ENCODE results near the gene TNFSF13. TPM values are rescaled to one million over a fixed set of nuclear protein-coding genes. Genes with fewer than 3 reads are reported as not detected.

TNFSF13 gene
- total and polyA plus RNA-seq, 2 experiments from 2014 or later = 3.9 to 7.4 TPM

- peaks cover 12% of the 10 kb centered on the region for H3K36me3 ChIP-seq
- H3K4me3 ChIP-seq = no peak overlapping the region
- H3K27me3 ChIP-seq = no peaks in the 10 kb centered on the region
- H3K27ac ChIP-seq = peak overlapping the region; percentile 82
- no peaks in the 10 kb centered on the region for H3K9me3 ChIP-seq (ENCODE audit: low read depth)
- no peak for DNase-seq (ENCODE audit: low read depth in 1 of 2, low spot score in 1 of 2)
- TF ChIP-seq CTCF (IDR thresholded peaks at IDR 0.05; ENCODE audit: low read depth, low read length) = no peak
- peaks cover 20% of the 10 kb centered on the region for H3K4me1 ChIP-seq (ENCODE audit: low read depth)
Observed at GRCh38 chr17:7559320-7560171, 996 bp downstream of the TNFSF13 start.

- H3K36me3 ChIP-seq = peaks cover 20% of the 10 kb centered on the region
- peak overlapping the region; percentile 82 for H3K27ac ChIP-seq
- peaks cover 20% of the 10 kb centered on the region for H3K4me1 ChIP-seq (ENCODE audit: low read depth)
- peak overlapping the region; percentile 61 for H3K4me3 ChIP-seq
- peak; percentile 76 for TF ChIP-seq CTCF (IDR thresholded peaks at IDR 0.05; ENCODE audit: low read depth, low read length)
- H3K27me3 ChIP-seq = no peaks in the 10 kb centered on the region
- H3K9me3 ChIP-seq (ENCODE audit: low read depth) = no peaks in the 10 kb centered on the region
- DNase-seq (ENCODE audit: low read depth in 1 of 2, low spot score in 1 of 2) = peak; percentile 68 to 85
Observed at GRCh38 chr17:7560172-7561027, 1.9 kb downstream of the TNFSF13 start.

- no peaks in the 10 kb centered on the region for H3K27me3 ChIP-seq
- peak; percentile 69 for TF ChIP-seq CTCF (IDR thresholded peaks at IDR 0.05; ENCODE audit: low read depth, low read length)
- H3K9me3 ChIP-seq (ENCODE audit: low read depth) = no peaks in the 10 kb centered on the region
- peak; percentile 89 to 94 for DNase-seq (ENCODE audit: low read depth in 1 of 2, low spot score in 1 of 2)
- H3K36me3 ChIP-seq = peaks cover 20% of the 10 kb centered on the region
- H3K4me1 ChIP-seq (ENCODE audit: low read depth) = peaks cover 20% of the 10 kb centered on the region
- H3K4me3 ChIP-seq = peak overlapping the region; percentile 61
- H3K27ac ChIP-seq = peak overlapping the region; percentile 82
Observed at GRCh38 chr17:7561028-7561575, 2.6 kb downstream of the TNFSF13 start.

GRCh38 chr17:7561589-7562207 lies 3.1 kb downstream of the TNFSF13 start, which contains the start of gene SENP3:
SENP3 (plus strand) TSS chr17:7561919; CDS start chr17:7563077, 1,158 bp downstream.
- no peaks in the 10 kb centered on the region for H3K9me3 ChIP-seq (ENCODE audit: low read depth)
- H3K27me3 ChIP-seq = no peaks in the 10 kb centered on the region
- H3K4me1 ChIP-seq (ENCODE audit: low read depth) = peaks cover 20% of the 10 kb centered on the region
- peak; percentile 94 to 96 for DNase-seq (ENCODE audit: low read depth in 1 of 2, low spot score in 1 of 2)
- peak within 1 kb of the TSS; percentile 82 for H3K27ac ChIP-seq
- TF ChIP-seq CTCF (IDR thresholded peaks at IDR 0.05; ENCODE audit: low read depth, low read length) = no peak
- H3K4me3 ChIP-seq = peak within 1 kb of the TSS; percentile 61
- H3K36me3 ChIP-seq = peaks cover 20% of the 10 kb centered on the region

GRCh38 chr17:7562208-7562605 lies 3.7 kb downstream of the TNFSF13 start:
- Histone ChIP-seq H3K4me1 (ENCODE audit: low read depth) (peaks cover 20% of the 10 kb centered on the region), H3K36me3 (peaks cover 25% of the 10 kb centered on the region), H3K27me3 (no peaks in the 10 kb centered on the region), H3K9me3 (ENCODE audit: low read depth) (no peaks in the 10 kb centered on the region), H3K4me3 (peak overlapping the region; percentile 61), H3K27ac (peak overlapping the region; percentile 80)
- DNase-seq (ENCODE audit: low read depth in 1 of 2, low spot score in 1 of 2) = peak in 1 of 2 donors; percentile 35
- TF ChIP-seq CTCF (IDR thresholded peaks at IDR 0.05; ENCODE audit: low read depth, low read length) = no peak
